Fibroblast of lung (primary cell): ENCODE measurements around the gene GOLGA3. TPM values are rescaled to one million over a fixed set of nuclear protein-coding genes. Genes with fewer than 3 reads are reported as not detected.
"Not testable (repeated sequence)": the region's sequence is repeated elsewhere in the genome, so short reads cannot be mapped to it uniquely, and the experiment has no call there.

ENCODE experiments used
- DNase-seq, 2 donors: peaks; one replicate each; pipeline versions ENCODE4 v3.0.0 to v3.0.0-alpha.2; 2010; ENCODE audit warnings: low read depth in 2 of 2
- H2AFZ ChIP-seq: 2 replicates; pipeline ENCODE4 v1.5.1; 2012; ENCODE audit warnings: low read length, control low read depth, inconsistent platforms
- H3K27ac ChIP-seq: 2 replicates; pipeline ENCODE4 v1.5.1; 2011; ENCODE audit warnings: low read length, control low read depth; ENCODE audit not compliant: insufficient read depth
- H3K27me3 ChIP-seq: 2 replicates; pipeline ENCODE4 v1.5.1; 2011; ENCODE audit warnings: mild to moderate bottlenecking, low read length; ENCODE audit not compliant: control insufficient read depth, insufficient read depth
- H3K36me3 ChIP-seq: 2 replicates; pipeline ENCODE4 v1.5.1; 2011; ENCODE audit warnings: low read length; ENCODE audit not compliant: control insufficient read depth, insufficient read depth
- H3K4me1 ChIP-seq: 2 replicates; pipeline ENCODE4 v1.5.1; 2011; ENCODE audit warnings: low read length; ENCODE audit not compliant: control insufficient read depth, insufficient read depth; ENCODE audit errors: extremely low read depth
- H3K4me2 ChIP-seq: 2 replicates; pipeline ENCODE4 v1.5.1; 2011; ENCODE audit warnings: low read length, control low read depth; ENCODE audit not compliant: insufficient read depth; ENCODE audit errors: extremely low read depth
- H3K4me3 ChIP-seq, 4 experiments: fragments of 200-600 bp in 1 of 4; sonication (generic) in 1 of 4; replicated peaks in 1 of 4; 2 replicates each; pipeline ENCODE4 v1.5.1; 2011 to 2016; ENCODE audit warnings: low read length in 4 of 4, low read depth in 3 of 4, mild to moderate bottlenecking in 3 of 4, control low read depth in 2 of 4, inconsistent platforms in 1 of 4, mixed read lengths in 1 of 4; ENCODE audit not compliant: insufficient read depth in 1 of 4; ENCODE audit errors: control extremely low read depth in 1 of 4
- H3K79me2 ChIP-seq: 2 replicates; pipeline ENCODE4 v1.5.1; 2012; ENCODE audit warnings: mild to moderate bottlenecking, low read length, inconsistent platforms; ENCODE audit not compliant: control insufficient read depth, insufficient read depth
- H3K9ac ChIP-seq: 2 replicates; pipeline ENCODE4 v1.5.1; 2011; ENCODE audit warnings: mild to moderate bottlenecking, low read length, control low read depth; ENCODE audit not compliant: insufficient read depth
- H3K9me3 ChIP-seq: 2 replicates; pipeline ENCODE4 v1.5.1; 2012; ENCODE audit warnings: low read depth, low read length; ENCODE audit not compliant: control insufficient read depth, insufficient read depth
- H4K20me1 ChIP-seq: 2 replicates; pipeline ENCODE4 v1.5.1; 2011; ENCODE audit warnings: low read length; ENCODE audit not compliant: control insufficient read depth, insufficient read depth; ENCODE audit errors: extremely low read depth
- CTCF ChIP-seq, 2 donors: IDR thresholded peaks in 1 of 2; conservative IDR thresholded peaks in 1 of 2; 1 replicate in 1 of 2; 2 replicates in 1 of 2; pipeline ENCODE4 v1.5.1; 2011 to 2012; ENCODE audit warnings: low read length in 2 of 2, control low read depth in 1 of 2, inconsistent platforms in 1 of 2, low read depth in 1 of 2, mild to moderate bottlenecking in 1 of 2
- EZH2 ChIP-seq: IDR thresholded peaks from 2 replicates; pipeline ENCODE4 v1.5.1; 2012; ENCODE audit warnings: low read length, control low read depth, mild to moderate bottlenecking; ENCODE audit errors: missing control alignments
- polyA plus RNA-seq, 2 donors: library from polyadenylated mRNA; depleted of rRNA in 1 of 2; stranded (reverse) in 1 of 2; unstranded in 1 of 2; fragments of >200 nt; gene quantifications; 2 replicates each; pipeline ENCODE4 v1.2.1, GENCODE V29; 2011 to 2012; ENCODE audit warnings: missing spikeins in 1 of 2
- total RNA-seq: library from RNA; depleted of rRNA; stranded (reverse); fragments of >200 nt; gene quantifications from 2 replicates; pipeline ENCODE4 v1.2.1, GENCODE V29; 2014

GOLGA3 gene
- total and polyA plus RNA-seq, 2 donors (not counting 1 experiment from before 2014, with no cell fraction given): 28.3 to 133 TPM

- Histone ChIP-seq H3K4me1 (no peaks in the 10 kb centered on the region), H3K27ac (no peak overlapping the region), H3K9ac (no peak overlapping the region), H3K36me3 (peaks cover 18% of the 10 kb centered on the region), H3K9me3 (no peaks in the 10 kb centered on the region), H2AFZ (no peak overlapping the region), H3K4me3 (no peak overlapping the region), H3K4me2 (no peak overlapping the region), H3K79me2 (no peaks in the 10 kb centered on the region), H4K20me1 (no peaks in the 10 kb centered on the region), H3K27me3 (no peaks in the 10 kb centered on the region)
- no peak for DNase-seq
- no peak for TF ChIP-seq CTCF (conservative IDR thresholded peaks at IDR 0.05 in 1 of 2, IDR thresholded peaks at IDR 0.05 in 1 of 2; ENCODE audit: low read depth in 1 of 2, low read length in 2 of 2)
- no peak for TF ChIP-seq EZH2
Measured at GRCh38 chr12:132836795-132837331, 8.2 kb upstream of the GOLGA3 start.

GRCh38 chr12:132836230-132836629 is 7.6 kb upstream of the GOLGA3 start:
- not testable (repeated sequence) for H3K4me1 ChIP-seq, H4K20me1 ChIP-seq, H3K9ac ChIP-seq, DNase-seq, H3K4me2 ChIP-seq, H3K79me2 ChIP-seq, H2AFZ ChIP-seq, H3K27ac ChIP-seq, H3K4me3 ChIP-seq, H3K27me3 ChIP-seq, H3K9me3 ChIP-seq
- H3K36me3 ChIP-seq: peaks cover 18% of the 10 kb centered on the region

- no peak overlapping the region for H3K27ac ChIP-seq
- H3K9me3 ChIP-seq: no peaks in the 10 kb centered on the region
- H3K27me3 ChIP-seq: no peaks in the 10 kb centered on the region
- no peaks in the 10 kb centered on the region for H3K79me2 ChIP-seq
- H3K4me2 ChIP-seq: no peak overlapping the region
- no peak for DNase-seq
- no peak overlapping the region for H3K9ac ChIP-seq
- TF ChIP-seq EZH2: no peak
- no peak for TF ChIP-seq CTCF (conservative IDR thresholded peaks at IDR 0.05 in 1 of 2, IDR thresholded peaks at IDR 0.05 in 1 of 2; ENCODE audit: low read depth in 1 of 2, low read length in 2 of 2)
- H2AFZ ChIP-seq: no peak overlapping the region
- H3K4me1 ChIP-seq: no peaks in the 10 kb centered on the region
- H4K20me1 ChIP-seq: no peaks in the 10 kb centered on the region
- no peak overlapping the region for H3K4me3 ChIP-seq
- peaks cover 13% of the 10 kb centered on the region for H3K36me3 ChIP-seq
Measured at GRCh38 chr12:132835076-132836025, 6.7 kb upstream of the GOLGA3 start.
